ENCODE measurements around the gene OR2T5.
A peak's percentile ranks its signal among the peaks of the same experiment; 100 is the strongest.
"Not testable (repeated sequence)": the region's sequence is repeated elsewhere in the genome, so short reads cannot be mapped to it uniquely, and the experiment has no call there.

Gene OR2T5

DNA sequence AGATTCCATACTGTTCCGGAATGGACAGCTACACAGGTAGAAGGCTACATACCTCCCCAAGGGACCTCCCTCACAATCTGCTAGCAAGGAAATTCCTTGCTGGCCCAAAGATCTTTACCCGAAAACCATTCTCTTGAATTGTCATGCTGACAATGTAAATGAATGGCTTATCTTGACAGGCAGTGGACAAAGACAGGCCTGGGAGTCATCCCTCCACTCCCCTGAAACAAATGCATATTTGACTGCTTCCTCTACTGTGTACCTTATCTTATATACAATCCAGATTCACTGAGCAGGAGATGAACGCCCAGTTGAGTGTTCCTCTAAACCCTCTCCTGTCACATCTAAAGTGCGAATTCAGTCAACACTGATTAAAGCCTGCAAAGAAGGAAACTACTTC is 43.8 kb upstream of the OR2T5 start:
- H3K4ac ChIP-seq (ENCODE audit: low read depth, low read length); H2AK5ac ChIP-seq (ENCODE audit: low read length); H4K8ac ChIP-seq (ENCODE audit: low read depth, low read length); H4K12ac ChIP-seq (ENCODE audit: low read depth, low read length); H3K4me2 ChIP-seq (ENCODE audit: low read length); H2BK120ac ChIP-seq (ENCODE audit: insufficient read depth, low read length, poor library complexity); H3K9me3 ChIP-seq (ENCODE audit: insufficient read depth, low read depth, low read length); H3K79me2 ChIP-seq (ENCODE audit: control insufficient read depth, insufficient read depth, low read length, poor library complexity); H3K9ac ChIP-seq (ENCODE audit: low read length); H3K18ac ChIP-seq (ENCODE audit: low read length); H3K27me3 ChIP-seq (ENCODE audit: insufficient read depth, low read length); H3K4me1 ChIP-seq (ENCODE audit: control insufficient read depth in 1 of 2, insufficient read depth in 2 of 2, low read length in 2 of 2); H2AFZ ChIP-seq (ENCODE audit: insufficient read depth, low read length, poor library complexity); H3K79me1 ChIP-seq (ENCODE audit: low read length); H3K27ac ChIP-seq (ENCODE audit: low read depth, low read length); H3K14ac ChIP-seq (ENCODE audit: low read length); H3K4me3 ChIP-seq (ENCODE audit: low read depth, low read length); H3K36me3 ChIP-seq (ENCODE audit: control insufficient read depth in 1 of 2, insufficient read depth in 2 of 2, low read length in 2 of 2); H3K23ac ChIP-seq (ENCODE audit: low read length); H2BK12ac ChIP-seq (ENCODE audit: low read length); H2BK5ac ChIP-seq (ENCODE audit: low read depth, low read length, poor library complexity); H4K91ac ChIP-seq (ENCODE audit: low read depth, low read length): not testable (repeated sequence)
- WGBS (ENCODE audit: extremely low coverage, insufficient coverage, insufficient read length) = no CpG with 5 or more reads among the region's 4 CpGs
- DNase-seq = peak in 1 of 2 donors; percentile 4

DNA sequence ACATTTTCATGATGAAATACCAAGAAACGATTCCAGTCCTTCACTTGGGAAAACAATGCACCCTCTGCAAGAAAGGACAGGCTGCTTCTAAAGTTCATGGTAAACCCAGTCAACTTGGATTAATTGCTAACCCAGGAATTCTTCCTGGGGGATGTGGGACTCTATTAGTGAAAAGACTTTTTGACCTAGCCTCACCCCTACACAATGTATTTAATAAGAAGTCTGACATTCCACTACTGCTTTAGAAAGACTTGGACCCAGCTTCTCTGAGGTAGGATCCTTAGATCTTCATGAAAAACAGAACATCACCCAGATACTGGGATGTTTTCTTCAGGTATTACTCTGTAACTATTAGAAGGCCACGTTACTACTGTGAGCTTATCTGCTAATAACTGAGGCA is 43.0 kb upstream of the OR2T5 start, which contains the start of gene OR2T2:
OR2T2 (plus strand) TSS at position 239 of the 400 bp plus-strand sequence. CDS start 7,161 bp downstream, outside the sequence.
- WGBS (ENCODE audit: extremely low coverage, insufficient coverage, insufficient read length) = no CpG with 5 or more reads among the region's 2 CpGs
- H4K91ac ChIP-seq (ENCODE audit: low read depth, low read length) = not testable (repeated sequence)

DNA sequence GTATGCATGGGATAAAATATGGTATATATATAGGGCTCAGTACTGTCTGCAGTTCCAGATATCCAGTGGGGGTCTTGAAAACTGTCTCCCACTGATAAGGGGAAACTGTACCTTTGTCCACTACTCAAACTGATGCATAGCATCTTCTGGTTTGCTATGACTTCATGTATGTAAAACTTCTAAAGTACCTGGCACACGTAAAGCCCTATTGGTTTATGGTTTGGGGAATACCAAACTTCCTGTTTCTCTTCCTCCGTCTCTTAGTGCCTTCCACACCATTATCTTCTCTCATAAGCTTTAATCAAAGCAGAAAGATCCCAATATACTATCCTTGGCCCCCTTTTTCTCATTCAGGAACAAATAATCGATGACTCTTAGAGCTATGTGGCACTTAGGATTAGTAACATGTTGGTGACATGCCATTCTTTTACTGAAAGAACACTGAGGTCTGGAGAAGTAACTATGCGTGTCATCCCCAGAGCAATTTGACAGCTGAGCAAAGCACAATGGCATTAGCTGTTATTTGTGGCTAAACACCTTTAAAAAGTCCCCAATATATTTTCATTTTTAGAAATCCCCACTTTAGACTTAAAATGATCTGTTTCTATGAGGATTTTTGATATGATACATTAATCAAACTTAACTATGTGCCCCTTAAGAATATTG is 39.8 kb upstream of the OR2T5 start:
- H3K9ac ChIP-seq (ENCODE audit: low read length); H3K79me1 ChIP-seq (ENCODE audit: low read length); H3K27ac ChIP-seq (ENCODE audit: low read depth, low read length); H4K8ac ChIP-seq (ENCODE audit: low read depth, low read length); H2AFZ ChIP-seq (ENCODE audit: insufficient read depth, low read length, poor library complexity); H2BK120ac ChIP-seq (ENCODE audit: insufficient read depth, low read length, poor library complexity); H2BK12ac ChIP-seq (ENCODE audit: low read length); H2BK5ac ChIP-seq (ENCODE audit: low read depth, low read length, poor library complexity); H2AK5ac ChIP-seq (ENCODE audit: low read length); H3K4me3 ChIP-seq (ENCODE audit: low read depth, low read length); H3K18ac ChIP-seq (ENCODE audit: low read length); H4K91ac ChIP-seq (ENCODE audit: low read depth, low read length); H3K36me3 ChIP-seq (ENCODE audit: control insufficient read depth in 1 of 2, insufficient read depth in 2 of 2, low read length in 2 of 2); H3K79me2 ChIP-seq (ENCODE audit: control insufficient read depth, insufficient read depth, low read length, poor library complexity); H3K14ac ChIP-seq (ENCODE audit: low read length); H3K27me3 ChIP-seq (ENCODE audit: insufficient read depth, low read length); H3K4me1 ChIP-seq (ENCODE audit: control insufficient read depth in 1 of 2, insufficient read depth in 2 of 2, low read length in 2 of 2); H3K23ac ChIP-seq (ENCODE audit: low read length); H3K4ac ChIP-seq (ENCODE audit: low read depth, low read length); H3K4me2 ChIP-seq (ENCODE audit: low read length); DNase-seq; H3K9me3 ChIP-seq (ENCODE audit: insufficient read depth, low read depth, low read length); H4K12ac ChIP-seq (ENCODE audit: low read depth, low read length): not testable (repeated sequence)
- WGBS (ENCODE audit: extremely low coverage, insufficient coverage, insufficient read length) = no CpG with 5 or more reads among the region's 4 CpGs

More for the DNA sequence above, 43.0 kb upstream of the OR2T5 start, which contains the start of gene OR2T2:
- H3K9ac ChIP-seq (ENCODE audit: low read length); H2BK12ac ChIP-seq (ENCODE audit: low read length); H2BK5ac ChIP-seq (ENCODE audit: low read depth, low read length, poor library complexity); H3K27me3 ChIP-seq (ENCODE audit: insufficient read depth, low read length); H3K4me3 ChIP-seq (ENCODE audit: low read depth, low read length); H3K36me3 ChIP-seq (ENCODE audit: control insufficient read depth in 1 of 2, insufficient read depth in 2 of 2, low read length in 2 of 2); H4K12ac ChIP-seq (ENCODE audit: low read depth, low read length); H2AFZ ChIP-seq (ENCODE audit: insufficient read depth, low read length, poor library complexity); H3K4me1 ChIP-seq (ENCODE audit: control insufficient read depth in 1 of 2, insufficient read depth in 2 of 2, low read length in 2 of 2); DNase-seq; H2AK5ac ChIP-seq (ENCODE audit: low read length); H3K23ac ChIP-seq (ENCODE audit: low read length); H3K4me2 ChIP-seq (ENCODE audit: low read length); H3K4ac ChIP-seq (ENCODE audit: low read depth, low read length); H4K8ac ChIP-seq (ENCODE audit: low read depth, low read length); H3K79me1 ChIP-seq (ENCODE audit: low read length); H3K14ac ChIP-seq (ENCODE audit: low read length); H3K27ac ChIP-seq (ENCODE audit: low read depth, low read length); H2BK120ac ChIP-seq (ENCODE audit: insufficient read depth, low read length, poor library complexity); H3K79me2 ChIP-seq (ENCODE audit: control insufficient read depth, insufficient read depth, low read length, poor library complexity); H3K18ac ChIP-seq (ENCODE audit: low read length); H3K9me3 ChIP-seq (ENCODE audit: insufficient read depth, low read depth, low read length): not testable (repeated sequence)

- not testable (repeated sequence) for H3K4me2 ChIP-seq (ENCODE audit: low read length); H4K12ac ChIP-seq (ENCODE audit: low read depth, low read length); H3K79me2 ChIP-seq (ENCODE audit: control insufficient read depth, insufficient read depth, low read length, poor library complexity); H3K27ac ChIP-seq (ENCODE audit: low read depth, low read length); H3K27me3 ChIP-seq (ENCODE audit: insufficient read depth, low read length); H3K23ac ChIP-seq (ENCODE audit: low read length); H2AFZ ChIP-seq (ENCODE audit: insufficient read depth, low read length, poor library complexity); H4K8ac ChIP-seq (ENCODE audit: low read depth, low read length); H3K9me3 ChIP-seq (ENCODE audit: insufficient read depth, low read depth, low read length); H2BK120ac ChIP-seq (ENCODE audit: insufficient read depth, low read length, poor library complexity); H2BK12ac ChIP-seq (ENCODE audit: low read length); H4K91ac ChIP-seq (ENCODE audit: low read depth, low read length); H3K79me1 ChIP-seq (ENCODE audit: low read length); H3K14ac ChIP-seq (ENCODE audit: low read length); H3K4me3 ChIP-seq (ENCODE audit: low read depth, low read length); H2AK5ac ChIP-seq (ENCODE audit: low read length); H3K4ac ChIP-seq (ENCODE audit: low read depth, low read length); H2BK5ac ChIP-seq (ENCODE audit: low read depth, low read length, poor library complexity); H3K4me1 ChIP-seq (ENCODE audit: control insufficient read depth in 1 of 2, insufficient read depth in 2 of 2, low read length in 2 of 2); H3K36me3 ChIP-seq (ENCODE audit: control insufficient read depth in 1 of 2, insufficient read depth in 2 of 2, low read length in 2 of 2); H3K18ac ChIP-seq (ENCODE audit: low read length); H3K9ac ChIP-seq (ENCODE audit: low read length)
- no CpG with 5 or more reads among the region's 6 CpGs for WGBS (ENCODE audit: extremely low coverage, insufficient coverage, insufficient read length)
- DNase-seq = peak in 1 of 2 donors; percentile 3
These were observed 38.4 kb upstream of the OR2T5 start for GRCh38 chr1:248449821-248450465.
